Natural killer cell (primary cell): ENCODE measurements around the gene KIAA1958. TPM values are rescaled to one million over a fixed set of nuclear protein-coding genes. Genes with fewer than 3 reads are reported as not detected.

ENCODE experiments used
- ATAC-seq, 3 donors: fragments of 150-1000 bp in 2 of 3; fragments of 200-7000 bp in 1 of 3; cut with Tn5 transposase; 1 replicate in 1 of 3; 2 replicates in 2 of 3; pipeline ENCODE4 v1.10.0; 2021; ENCODE audit warnings: mild to moderate bottlenecking in 2 of 3, moderate library complexity in 2 of 3
- DNase-seq, 2 donors: peaks; one replicate each; pipeline versions ENCODE4 v3.0.0 to v3.0.0-alpha.2; 2013 to 2021; ENCODE audit warnings: mixed read lengths in 1 of 2
- H3K27ac ChIP-seq: one replicate; pipeline ENCODE4 v1.5.1; 2013; ENCODE audit warnings: mild to moderate bottlenecking, low read length
- H3K27me3 ChIP-seq: one replicate; pipeline ENCODE4 v1.6.1; 2013; ENCODE audit warnings: low read length; ENCODE audit not compliant: control insufficient read depth, insufficient read depth
- H3K36me3 ChIP-seq: one replicate; pipeline ENCODE4 v1.6.1; 2013; ENCODE audit warnings: low read length; ENCODE audit not compliant: control insufficient read depth, insufficient read depth
- H3K4me1 ChIP-seq: one replicate; pipeline ENCODE4 v1.6.1; 2013; ENCODE audit warnings: low read length; ENCODE audit not compliant: control insufficient read depth, insufficient read depth
- H3K4me3 ChIP-seq: one replicate; pipeline ENCODE4 v1.5.1; 2013; ENCODE audit warnings: low read length
- H3K9me3 ChIP-seq: one replicate; pipeline ENCODE4 v1.6.1; 2013; ENCODE audit warnings: low read length; ENCODE audit not compliant: control insufficient read depth, insufficient read depth
- H3K27ac Mint-ChIP-seq, 2 donors: one replicate each; pipeline ENCODE4 v1.8.0; 2022; ENCODE audit warnings: mild to moderate bottlenecking in 2 of 2, mixed read lengths in 2 of 2, moderate library complexity in 1 of 2
- H3K27me3 Mint-ChIP-seq, 2 donors: one replicate each; pipeline ENCODE4 v1.8.0; 2022; ENCODE audit warnings: low read depth in 2 of 2, mixed read lengths in 2 of 2
- H3K36me3 Mint-ChIP-seq: one replicate; pipeline ENCODE4 v1.8.0; 2022; ENCODE audit warnings: mixed read lengths
- H3K4me1 Mint-ChIP-seq, 2 donors: one replicate each; pipeline ENCODE4 v1.8.0; 2022; ENCODE audit warnings: mixed read lengths in 2 of 2
- H3K4me3 Mint-ChIP-seq: one replicate; pipeline ENCODE4 v1.8.0; 2022; ENCODE audit warnings: mild to moderate bottlenecking, moderate library complexity, mixed read lengths
- H3K9me3 Mint-ChIP-seq, 2 donors: one replicate each; pipeline ENCODE4 v1.8.0; 2022; ENCODE audit warnings: mixed read lengths in 2 of 2
- CTCF ChIP-seq: fragments of 200-600 bp; IDR thresholded peaks from one replicate; pipeline ENCODE4 v1.8.0; 2022; ENCODE audit warnings: antibody characterized with exemption
- WGBS: methylation state at CpG from one replicate; pipeline ENCODE4 v1.1.7; 2013; ENCODE audit warnings: missing lambda C conversion rate; ENCODE audit not compliant: insufficient coverage; 5-methylcytosine and 5-hydroxymethylcytosine counted together
- intact Hi-C: fragments of 100-400 bp; cut with micrococcal nuclease; formaldehyde crosslinking; loops from one replicate; pipeline ENCODE4 v1.14.2; 2022
- total RNA-seq, 4 donors: library from RNA; stranded (reverse); fragments of 120-200 nt in 1 of 4; gene quantifications; one replicate each; pipeline versions ENCODE4 v1.2.3 to v1.2.4, GENCODE V29; 2013 to 2022

Gene KIAA1958
- total RNA-seq, 3 donors from 2014 or later (not counting 1 experiment from before 2014, with no cell fraction given) = 5.4 to 6.1 (median 5.5) TPM

GRCh38 chr9:112711050-112711689 is 224.5 kb downstream of the KIAA1958 start:
- H3K4me3 Mint-ChIP-seq = no peak overlapping the region
- H3K4me1 Mint-ChIP-seq = peaks cover 21% of the 10 kb centered on the region in 2 donors
- H3K36me3 Mint-ChIP-seq = no peaks in the 10 kb centered on the region
- ATAC-seq (no peak), DNase-seq (peak in 1 of 2 donors; percentile 9)
- Histone ChIP-seq H3K4me1 (no peaks in the 10 kb centered on the region), H3K36me3 (peaks cover 9% of the 10 kb centered on the region), H3K27me3 (no peaks in the 10 kb centered on the region), H3K9me3 (no peaks in the 10 kb centered on the region), H3K27ac (no peak overlapping the region), H3K4me3 (no peak overlapping the region)
- H3K9me3 Mint-ChIP-seq = no peaks in the 10 kb centered on the region
- WGBS = 90% methylated on average over 5 of the region's 7 CpGs
- intact Hi-C loops = no loop called here
- H3K27ac Mint-ChIP-seq = no peak overlapping the region
- TF ChIP-seq CTCF = no peak
- no peaks in the 10 kb centered on the region for H3K27me3 Mint-ChIP-seq

DNA sequence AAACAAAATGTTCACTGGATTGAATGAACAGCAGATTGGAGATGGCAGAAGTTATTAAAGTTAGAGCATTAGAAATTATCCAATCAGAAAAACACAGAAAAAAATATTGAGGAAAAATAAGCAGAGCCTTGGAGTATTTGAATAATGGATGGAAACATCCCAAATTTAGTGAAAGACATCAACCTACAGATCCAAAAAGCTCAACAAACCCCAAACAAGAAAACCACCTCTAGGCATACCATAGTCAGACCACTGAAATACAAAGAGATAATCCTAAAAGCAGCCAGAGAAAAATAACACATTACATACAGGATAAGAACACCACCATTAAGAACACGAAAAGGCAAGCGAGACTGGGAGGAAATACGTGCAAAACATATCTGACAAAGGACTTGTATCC is 226.1 kb downstream of the KIAA1958 start:
- no peak overlapping the region for H3K4me3 ChIP-seq
- DNase-seq = no peak
- no peaks in the 10 kb centered on the region for H3K36me3 Mint-ChIP-seq
- WGBS = 100% methylated on average over 1 of the region's 3 CpGs
- no peaks in the 10 kb centered on the region for H3K9me3 ChIP-seq
- no peak overlapping the region for H3K27ac ChIP-seq
- H3K4me1 Mint-ChIP-seq = peaks cover 29% of the 10 kb centered on the region in 2 donors
- peaks cover 9% of the 10 kb centered on the region for H3K36me3 ChIP-seq
- H3K9me3 Mint-ChIP-seq = no peaks in the 10 kb centered on the region
- no peaks in the 10 kb centered on the region for H3K27me3 Mint-ChIP-seq
- no peak for ATAC-seq
- intact Hi-C loops = no loop called here
- no peak for TF ChIP-seq CTCF
- no peak overlapping the region for H3K27ac Mint-ChIP-seq
- H3K4me1 ChIP-seq = peaks cover 9% of the 10 kb centered on the region
- H3K4me3 Mint-ChIP-seq = no peak overlapping the region
- H3K27me3 ChIP-seq = no peaks in the 10 kb centered on the region

DNA sequence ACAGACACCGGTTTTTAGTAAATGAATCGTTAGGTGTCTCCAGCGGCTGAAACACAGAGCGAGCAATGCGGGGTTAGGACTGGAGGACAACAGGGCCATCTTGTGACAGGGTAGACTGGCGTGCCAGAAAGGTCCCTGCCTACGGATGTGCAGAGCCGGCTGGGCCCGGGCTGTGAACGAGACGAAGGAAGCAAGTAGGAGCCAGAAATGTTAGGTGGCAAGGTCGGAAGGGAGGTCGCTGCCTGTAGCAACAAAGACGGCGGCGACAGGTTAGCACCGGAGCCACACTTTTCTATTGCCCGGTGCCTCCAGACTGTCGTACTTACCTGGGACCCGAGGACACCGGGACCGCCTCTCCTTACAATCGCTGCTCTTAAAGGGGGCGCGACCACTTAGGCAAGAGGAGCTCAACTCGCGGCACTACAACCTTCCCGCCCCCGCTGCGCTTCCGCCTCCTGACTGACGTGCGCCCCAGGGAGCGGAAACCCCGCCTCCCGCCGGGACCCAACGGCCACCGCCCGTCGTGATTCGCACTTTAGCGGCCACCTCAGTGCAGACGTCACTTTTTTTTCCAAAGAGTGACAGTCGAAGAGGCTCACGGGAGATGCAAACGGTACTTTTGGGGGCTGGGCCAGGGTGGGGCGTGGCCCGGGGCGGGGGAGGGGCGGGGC is 231.2 kb downstream of the KIAA1958 start, which contains the start of gene INIP:
Gene INIP (minus strand): TSS at position 457 of the 671 bp plus-strand sequence. CDS start 1,632 bp downstream, outside the sequence.
- H3K9me3 ChIP-seq = no peaks in the 10 kb centered on the region
- ATAC-seq (peak; percentile 91 to 97 (median 91)), DNase-seq (peak; percentile 94 to 99)
- TF ChIP-seq CTCF = no peak
- intact Hi-C loops = loop anchor here (1.0 to 5.0 kb wide), 5 partner anchors 33 to 1085 kb away; partner anchors contain the start of genes DNAJC25, KIAA1958, PTBP3 and SNX30
- peak within 1 kb of the TSS; percentile 65 for H3K4me3 ChIP-seq
- Mint-ChIP-seq H3K36me3 (no peaks in the 10 kb centered on the region), H3K9me3 (no peaks in the 10 kb centered on the region), H3K4me1 (peaks cover 19 to 20% of the 10 kb centered on the region in 2 donors), H3K4me3 (peak within 1 kb of the TSS; percentile 99), H3K27ac (peak within 1 kb of the TSS; percentile 99 to 100), H3K27me3 (peaks cover 0 to 4% of the 10 kb centered on the region in 2 donors)
- no peaks in the 10 kb centered on the region for H3K27me3 ChIP-seq
- H3K36me3 ChIP-seq = peaks cover 7% of the 10 kb centered on the region
- under 1% methylated on average over 51 of the region's 51 CpGs for WGBS
- peaks cover 13% of the 10 kb centered on the region for H3K4me1 ChIP-seq
- peak within 1 kb of the TSS; percentile 84 for H3K27ac ChIP-seq

Other genes starting within 250 kb of the KIAA1958 start
- 100 to 1,000 TPM; 135 to 156 (median 140) TPM for gene PTBP3, start 153.2 kb upstream of the KIAA1958 start, total RNA-seq
- gene HSDL2, start 106.7 kb upstream of the KIAA1958 start, total RNA-seq = 10 to 100 TPM in 1 of 3 donors, 1 to 10 TPM in 2; 7.9 to 18.3 (median 8.6) TPM
- 10 to 100 TPM in 2 of 3 donors, 1 to 10 TPM in 1; 9.9 to 16.7 (median 16.4) TPM for gene INIP, start 231.3 kb downstream of the KIAA1958 start, total RNA-seq